ENCODE measurements around the gene RASEF. TPM values are rescaled to one million over a fixed set of nuclear protein-coding genes. Genes with fewer than 3 reads are reported as not detected.

Gene RASEF
- total RNA-seq, 1 experiment from 2014 or later: 0.09 TPM

DNA sequence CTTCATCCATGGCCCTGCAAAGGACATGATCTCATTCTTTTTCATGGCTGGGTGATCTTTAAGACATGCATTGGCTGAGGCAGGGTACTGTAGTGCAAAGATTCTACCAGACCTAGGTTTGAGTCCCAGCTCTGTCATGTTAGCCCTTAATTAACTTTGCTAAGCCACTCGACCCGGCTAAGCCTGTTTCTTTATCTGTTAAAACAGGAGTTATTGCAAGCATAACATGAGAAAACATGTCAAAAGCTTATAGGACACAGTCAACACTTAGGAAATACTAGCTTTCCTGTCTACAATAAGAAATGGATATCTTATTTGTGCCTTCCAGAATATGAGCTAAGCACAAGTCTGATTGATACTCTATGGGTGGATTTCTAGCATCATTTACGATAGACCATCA, 92.6 kb downstream of the RASEF start:
- no TSS peak for BruUV-seq (replicated peaks)
- POLR2A ChIA-PET (ENCODE audit: low non-redundant PET): no interaction called here
- H3K27ac ChIP-seq (ENCODE audit: low read depth, low read length, poor library complexity, severe bottlenecking): no peak overlapping the region
- intact Hi-C loops (cut with micrococcal nuclease; ENCODE audit: unreplicated experiment): no loop called here
- CTCF ChIA-PET: no interaction called here
- no peaks in the 10 kb centered on the region for H3K4me1 ChIP-seq (ENCODE audit: insufficient read depth, low read length, poor library complexity, severe bottlenecking)
- no peaks in the 10 kb centered on the region for H3K9me3 ChIP-seq (ENCODE audit: low read depth, low read length, poor library complexity, severe bottlenecking)
- H3K27me3 ChIP-seq (replicated peaks; ENCODE audit: insufficient read depth, low read depth, low read length, poor library complexity): peaks cover 3% of the 10 kb centered on the region
- no peak overlapping the region for H3K4me3 ChIP-seq (ENCODE audit: low read depth, low read length, poor library complexity, severe bottlenecking)
- TF ChIP-seq, protein P1, sequence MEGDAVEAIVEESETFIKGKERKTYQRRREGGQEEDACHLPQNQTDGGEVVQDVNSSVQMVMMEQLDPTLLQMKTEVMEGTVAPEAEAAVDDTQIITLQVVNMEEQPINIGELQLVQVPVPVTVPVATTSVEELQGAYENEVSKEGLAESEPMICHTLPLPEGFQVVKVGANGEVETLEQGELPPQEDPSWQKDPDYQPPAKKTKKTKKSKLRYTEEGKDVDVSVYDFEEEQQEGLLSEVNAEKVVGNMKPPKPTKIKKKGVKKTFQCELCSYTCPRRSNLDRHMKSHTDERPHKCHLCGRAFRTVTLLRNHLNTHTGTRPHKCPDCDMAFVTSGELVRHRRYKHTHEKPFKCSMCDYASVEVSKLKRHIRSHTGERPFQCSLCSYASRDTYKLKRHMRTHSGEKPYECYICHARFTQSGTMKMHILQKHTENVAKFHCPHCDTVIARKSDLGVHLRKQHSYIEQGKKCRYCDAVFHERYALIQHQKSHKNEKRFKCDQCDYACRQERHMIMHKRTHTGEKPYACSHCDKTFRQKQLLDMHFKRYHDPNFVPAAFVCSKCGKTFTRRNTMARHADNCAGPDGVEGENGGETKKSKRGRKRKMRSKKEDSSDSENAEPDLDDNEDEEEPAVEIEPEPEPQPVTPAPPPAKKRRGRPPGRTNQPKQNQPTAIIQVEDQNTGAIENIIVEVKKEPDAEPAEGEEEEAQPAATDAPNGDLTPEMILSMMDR (conservative IDR thresholded peaks at IDR 0.05; ENCODE audit: low read depth, low read length): no peak
- TF ChIP-seq EZH2 (IDR thresholded peaks at IDR 0.05; ENCODE audit: borderline replicate concordance, low read depth, low read length, poor library complexity, severe bottlenecking): no peak
- no peak for DNase-seq (ENCODE audit: low spot score)
- H3K36me3 ChIP-seq (ENCODE audit: insufficient read depth, low read length, poor library complexity, severe bottlenecking): no peaks in the 10 kb centered on the region

DNA sequence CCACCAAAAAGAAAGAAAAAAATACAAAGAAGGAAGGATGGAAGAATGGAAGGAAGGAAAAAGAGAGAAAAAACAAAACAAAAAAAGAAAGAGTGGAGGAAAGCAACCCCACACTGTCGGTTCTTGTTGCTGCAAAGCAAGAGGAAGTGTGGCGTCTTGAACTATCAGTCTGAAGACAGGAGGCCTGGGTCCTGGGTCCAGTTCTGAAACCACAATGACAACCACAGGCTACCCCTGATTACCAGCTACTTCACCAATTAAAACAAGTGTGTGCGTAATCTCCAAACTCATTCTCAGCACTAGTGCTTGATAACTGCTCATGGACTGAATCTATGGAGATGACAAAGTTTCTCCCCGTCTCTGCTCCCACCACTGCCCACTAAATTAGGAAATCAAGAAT, 93.7 kb downstream of the RASEF start:
- intact Hi-C loops (cut with micrococcal nuclease; ENCODE audit: unreplicated experiment): loop anchor here (10.0 kb wide), 1 partner anchor 354 kb away; no protein-coding TSS in a partner anchor
- no peaks in the 10 kb centered on the region for H3K36me3 ChIP-seq (ENCODE audit: insufficient read depth, low read length, poor library complexity, severe bottlenecking)
- peaks cover 3% of the 10 kb centered on the region for H3K27me3 ChIP-seq (replicated peaks; ENCODE audit: insufficient read depth, low read depth, low read length, poor library complexity)
- ChIA-PET CTCF (no interaction called here), POLR2A (ENCODE audit: low non-redundant PET) (no interaction called here)
- H3K4me1 ChIP-seq (ENCODE audit: insufficient read depth, low read length, poor library complexity, severe bottlenecking): no peaks in the 10 kb centered on the region
- no peak overlapping the region for H3K27ac ChIP-seq (ENCODE audit: low read depth, low read length, poor library complexity, severe bottlenecking)
- no peak for DNase-seq (ENCODE audit: low spot score)
- no TSS peak for BruUV-seq (replicated peaks)
- H3K4me3 ChIP-seq (ENCODE audit: low read depth, low read length, poor library complexity, severe bottlenecking): no peak overlapping the region
- TF ChIP-seq, protein P1 (conservative IDR thresholded peaks at IDR 0.05; ENCODE audit: low read depth, low read length): no peak
- no peak for TF ChIP-seq EZH2 (IDR thresholded peaks at IDR 0.05; ENCODE audit: borderline replicate concordance, low read depth, low read length, poor library complexity, severe bottlenecking)
- H3K9me3 ChIP-seq (ENCODE audit: low read depth, low read length, poor library complexity, severe bottlenecking): no peaks in the 10 kb centered on the region

DNA sequence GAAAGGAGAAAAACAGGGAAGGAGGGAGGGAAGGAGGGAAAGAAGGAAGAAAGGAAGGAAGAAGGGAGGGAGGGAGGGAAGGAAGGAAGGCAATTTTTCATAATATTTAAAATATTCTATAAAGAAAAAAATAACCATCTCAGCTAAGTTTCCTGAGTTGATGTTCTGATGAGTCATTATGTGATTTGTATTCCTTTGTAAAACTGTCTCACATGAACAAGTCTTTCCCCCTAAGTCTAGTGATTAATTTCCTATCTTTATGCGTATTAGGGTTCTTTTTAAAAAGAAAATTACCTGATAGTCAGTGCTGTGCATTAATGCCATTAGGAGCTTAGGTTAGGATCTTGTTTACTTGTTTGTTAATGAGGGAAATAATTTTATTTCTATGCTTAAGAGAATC, 94.1 kb downstream of the RASEF start:
- CTCF ChIA-PET: no interaction called here
- Histone ChIP-seq H3K4me1 (ENCODE audit: insufficient read depth, low read length, poor library complexity, severe bottlenecking) (no peaks in the 10 kb centered on the region), H3K27me3 (replicated peaks; ENCODE audit: insufficient read depth, low read depth, low read length, poor library complexity) (peaks cover 3% of the 10 kb centered on the region), H3K36me3 (ENCODE audit: insufficient read depth, low read length, poor library complexity, severe bottlenecking) (no peaks in the 10 kb centered on the region), H3K9me3 (ENCODE audit: low read depth, low read length, poor library complexity, severe bottlenecking) (no peaks in the 10 kb centered on the region), H3K4me3 (ENCODE audit: low read depth, low read length, poor library complexity, severe bottlenecking) (no peak overlapping the region), H3K27ac (ENCODE audit: low read depth, low read length, poor library complexity, severe bottlenecking) (no peak overlapping the region)
- POLR2A ChIA-PET (ENCODE audit: low non-redundant PET): no interaction called here
- TF ChIP-seq, protein P1 (conservative IDR thresholded peaks at IDR 0.05; ENCODE audit: low read depth, low read length): no peak
- TF ChIP-seq EZH2 (IDR thresholded peaks at IDR 0.05; ENCODE audit: borderline replicate concordance, low read depth, low read length, poor library complexity, severe bottlenecking): no peak
- no TSS peak for BruUV-seq (replicated peaks)
- DNase-seq (ENCODE audit: low spot score): no peak
- intact Hi-C loops (cut with micrococcal nuclease; ENCODE audit: unreplicated experiment): loop anchor here (10.0 kb wide), 1 partner anchor 354 kb away; no protein-coding TSS in a partner anchor

All from A673 (cell line).